ENCODE measurements around the gene CPXM1. TPM values are rescaled to one million over a fixed set of nuclear protein-coding genes. Genes with fewer than 3 reads are reported as not detected.

CPXM1 gene
- polyA plus RNA-seq, 3 donors = 0.05 TPM; not detected in 2

GRCh38 chr20:2835331-2835796, 34.9 kb upstream of the CPXM1 start:
- H3K9me3 Mint-ChIP-seq = no peaks in the 10 kb centered on the region
- Histone ChIP-seq H3K36me3 (replicated peaks in 1 of 2; ENCODE audit: control insufficient read depth in 1 of 2, insufficient read depth in 2 of 2, low read length in 2 of 2) (peaks cover 0 to 20% of the 10 kb centered on the region in 2 donors), H3K27me3 (ENCODE audit: control insufficient read depth in 2 of 2, insufficient read depth in 2 of 2, low read length in 2 of 2) (no peaks in the 10 kb centered on the region), H2AFZ (ENCODE audit: insufficient read depth, low read depth, low read length, poor library complexity, severe bottlenecking) (no peak overlapping the region), H3K4me2 (replicated peaks; ENCODE audit: extremely low read depth, low read length, poor library complexity, severe bottlenecking) (no peak overlapping the region), H3K4me3 (replicated peaks in 1 of 3; ENCODE audit: low read depth in 2 of 3, low read length in 3 of 3) (no peak overlapping the region), H3K27ac (ENCODE audit: low read depth in 1 of 2, low read length in 2 of 2) (no peak overlapping the region), H4K20me1 (ENCODE audit: insufficient read depth, low read length) (no peaks in the 10 kb centered on the region), H3K79me2 (ENCODE audit: insufficient read depth, low read length) (no peaks in the 10 kb centered on the region), H3K4me1 (ENCODE audit: control insufficient read depth in 1 of 2, insufficient read depth in 2 of 2, low read length in 2 of 2) (peaks cover 23 to 28% of the 10 kb centered on the region in 2 donors), H3K9ac (ENCODE audit: insufficient read depth, low read length, poor library complexity, severe bottlenecking) (no peak overlapping the region), H3K9me3 (replicated peaks in 1 of 2; ENCODE audit: control insufficient read depth in 1 of 2, insufficient read depth in 1 of 2, low read length in 2 of 2) (no peaks in the 10 kb centered on the region)
- peak overlapping the region in 1 of 7 donors; percentile 54 for H3K27ac Mint-ChIP-seq
- no peak overlapping the region for H3K4me3 Mint-ChIP-seq
- peaks cover 27% of the 10 kb centered on the region for H3K4me1 Mint-ChIP-seq
- H3K27me3 Mint-ChIP-seq (ENCODE audit: low read depth in 3 of 3) = peaks cover under 1 to 4% (median 3%) of the 10 kb centered on the region in 3 donors
- TF ChIP-seq CTCF (IDR thresholded peaks at IDR 0.05) = no peak
- DNase-seq = no peak
- WGBS (ENCODE audit: insufficient coverage) = no CpG with 5 or more reads among the region's 6 CpGs
- intact Hi-C loops (cut with micrococcal nuclease) = no loop called here
- peaks cover 17 to 28% of the 10 kb centered on the region in 2 donors for H3K36me3 Mint-ChIP-seq

- intact Hi-C loops (cut with micrococcal nuclease) = loop anchor here in 1 of 2 donors (5.0 kb wide), 1 partner anchor 38 kb away; the partner anchor contains the start of gene PTPRA
- no peak overlapping the region for H2AFZ ChIP-seq (ENCODE audit: insufficient read depth, low read depth, low read length, poor library complexity, severe bottlenecking)
- no peak overlapping the region for H3K4me3 Mint-ChIP-seq
- peaks cover 19 to 20% of the 10 kb centered on the region in 2 donors for H3K4me1 ChIP-seq (ENCODE audit: control insufficient read depth in 1 of 2, insufficient read depth in 2 of 2, low read length in 2 of 2)
- 79% methylated on average over 5 of the region's 14 CpGs for WGBS (ENCODE audit: insufficient coverage)
- peaks cover 3 to 8% (median 6%) of the 10 kb centered on the region in 3 donors for H3K27me3 Mint-ChIP-seq (ENCODE audit: low read depth in 3 of 3)
- no peak overlapping the region for H3K4me2 ChIP-seq (replicated peaks; ENCODE audit: extremely low read depth, low read length, poor library complexity, severe bottlenecking)
- peaks cover 24% of the 10 kb centered on the region for H3K4me1 Mint-ChIP-seq
- peak overlapping the region in 2 of 7 donors; percentile 20 to 53 for H3K27ac Mint-ChIP-seq
- no peaks in the 10 kb centered on the region for H4K20me1 ChIP-seq (ENCODE audit: insufficient read depth, low read length)
- no peak overlapping the region for H3K4me3 ChIP-seq (replicated peaks in 1 of 3; ENCODE audit: low read depth in 2 of 3, low read length in 3 of 3)
- H3K79me2 ChIP-seq (ENCODE audit: insufficient read depth, low read length) = no peaks in the 10 kb centered on the region
- H3K27ac ChIP-seq (ENCODE audit: low read depth in 1 of 2, low read length in 2 of 2) = no peak overlapping the region
- no peaks in the 10 kb centered on the region for H3K27me3 ChIP-seq (ENCODE audit: control insufficient read depth in 2 of 2, insufficient read depth in 2 of 2, low read length in 2 of 2)
- peaks cover 0 to 20% of the 10 kb centered on the region in 2 donors for H3K36me3 ChIP-seq (replicated peaks in 1 of 2; ENCODE audit: control insufficient read depth in 1 of 2, insufficient read depth in 2 of 2, low read length in 2 of 2)
- TF ChIP-seq CTCF (IDR thresholded peaks at IDR 0.05) = no peak
- no peak overlapping the region for H3K9ac ChIP-seq (ENCODE audit: insufficient read depth, low read length, poor library complexity, severe bottlenecking)
- no peaks in the 10 kb centered on the region for H3K9me3 Mint-ChIP-seq
- H3K9me3 ChIP-seq (replicated peaks in 1 of 2; ENCODE audit: control insufficient read depth in 1 of 2, insufficient read depth in 1 of 2, low read length in 2 of 2) = no peaks in the 10 kb centered on the region
- H3K36me3 Mint-ChIP-seq = peaks cover 17 to 28% of the 10 kb centered on the region in 2 donors
- DNase-seq = no peak
Measured at GRCh38 chr20:2834401-2835110, 34.1 kb upstream of the CPXM1 start.
